Measurements from ENCODE around the gene GZMH. TPM values are rescaled to one million over a fixed set of nuclear protein-coding genes. Genes with fewer than 3 reads are reported as not detected.
"Not testable (repeated sequence)": the region's sequence is repeated elsewhere in the genome, so short reads cannot be mapped to it uniquely, and the experiment has no call there.

GZMH gene
- total RNA-seq, 1 donor from 2014 or later: not detected

GRCh38 chr14:24597403-24597802 lies 12.1 kb downstream of the GZMH start:
- no peaks in the 10 kb centered on the region for H3K79me2 ChIP-seq (ENCODE audit: insufficient read depth, low read length)
- Mint-ChIP-seq H3K36me3 (ENCODE audit: low read depth, unreplicated experiment) (no peaks in the 10 kb centered on the region), H3K9me3 (ENCODE audit: unreplicated experiment) (peaks cover 7% of the 10 kb centered on the region), H3K4me3 (ENCODE audit: unreplicated experiment) (no peak overlapping the region), H3K4me1 (ENCODE audit: low read depth, unreplicated experiment) (no peaks in the 10 kb centered on the region), H3K27me3 (ENCODE audit: low read depth, unreplicated experiment) (peaks cover 4% of the 10 kb centered on the region), H3K27ac (ENCODE audit: unreplicated experiment) (no peak overlapping the region)
- DNase-seq (ENCODE audit: low read depth) (no peak), FAIRE-seq (peak; percentile 9)
- no peak overlapping the region for H3K9ac ChIP-seq (ENCODE audit: low read length)
- no peak overlapping the region for H2AFZ ChIP-seq (ENCODE audit: low read depth, low read length)
- no peaks in the 10 kb centered on the region for H4K20me1 ChIP-seq (ENCODE audit: insufficient read depth, low read length)
- H3K4me2 ChIP-seq (ENCODE audit: low read length): no peak overlapping the region
- H3K36me3 ChIP-seq (ENCODE audit: insufficient read depth, low read length): no peaks in the 10 kb centered on the region
- TF ChIP-seq EZH2 (IDR thresholded peaks at IDR 0.05; ENCODE audit: insufficient read depth, low read length) (no peak), CTCF (IDR thresholded peaks at IDR 0.05; ENCODE audit: insufficient read depth, low read depth, low read length) (no peak)
- H3K27me3 ChIP-seq (ENCODE audit: insufficient read depth, low read length): no peaks in the 10 kb centered on the region
- no peak overlapping the region for H3K27ac ChIP-seq (ENCODE audit: low read depth, low read length)
- no peaks in the 10 kb centered on the region for H3K4me1 ChIP-seq (ENCODE audit: insufficient read depth, low read length)
- H3K4me3 ChIP-seq (ENCODE audit: insufficient read depth, low read depth, low read length): no peak overlapping the region
- H3K9me3 ChIP-seq (ENCODE audit: insufficient read depth, low read depth, low read length): peaks cover 5% of the 10 kb centered on the region

- no peak for TF ChIP-seq EZH2 (IDR thresholded peaks at IDR 0.05; ENCODE audit: insufficient read depth, low read length)
- no peak for TF ChIP-seq CTCF (IDR thresholded peaks at IDR 0.05; ENCODE audit: insufficient read depth, low read depth, low read length)
- H3K79me2 ChIP-seq (ENCODE audit: insufficient read depth, low read length): no peaks in the 10 kb centered on the region
- FAIRE-seq (no peak), DNase-seq (ENCODE audit: low read depth) (no peak)
- Mint-ChIP-seq H3K4me3 (ENCODE audit: unreplicated experiment) (no peak overlapping the region), H3K27me3 (ENCODE audit: low read depth, unreplicated experiment) (peaks cover 5% of the 10 kb centered on the region), H3K27ac (ENCODE audit: unreplicated experiment) (no peak overlapping the region), H3K4me1 (ENCODE audit: low read depth, unreplicated experiment) (no peaks in the 10 kb centered on the region), H3K9me3 (ENCODE audit: unreplicated experiment) (peaks cover 4% of the 10 kb centered on the region), H3K36me3 (ENCODE audit: low read depth, unreplicated experiment) (no peaks in the 10 kb centered on the region)
- no peak overlapping the region for H2AFZ ChIP-seq (ENCODE audit: low read depth, low read length)
- H3K4me3 ChIP-seq (ENCODE audit: insufficient read depth, low read depth, low read length): no peak overlapping the region
- H3K9ac ChIP-seq (ENCODE audit: low read length): no peak overlapping the region
- H3K27ac ChIP-seq (ENCODE audit: low read depth, low read length): no peak overlapping the region
- no peak overlapping the region for H3K4me2 ChIP-seq (ENCODE audit: low read length)
- peaks cover 3% of the 10 kb centered on the region for H3K9me3 ChIP-seq (ENCODE audit: insufficient read depth, low read depth, low read length)
- no peaks in the 10 kb centered on the region for H3K27me3 ChIP-seq (ENCODE audit: insufficient read depth, low read length)
- H4K20me1 ChIP-seq (ENCODE audit: insufficient read depth, low read length): no peaks in the 10 kb centered on the region
- H3K36me3 ChIP-seq (ENCODE audit: insufficient read depth, low read length): no peaks in the 10 kb centered on the region
- H3K4me1 ChIP-seq (ENCODE audit: insufficient read depth, low read length): no peaks in the 10 kb centered on the region
Measured at GRCh38 chr14:24595073-24595808, 14.2 kb downstream of the GZMH start.

GRCh38 chr14:24591004-24591403 lies 18.5 kb downstream of the GZMH start:
- H3K9me3 Mint-ChIP-seq (ENCODE audit: unreplicated experiment); FAIRE-seq; H3K4me3 ChIP-seq (ENCODE audit: insufficient read depth, low read depth, low read length); H3K4me1 Mint-ChIP-seq (ENCODE audit: low read depth, unreplicated experiment); H3K4me3 Mint-ChIP-seq (ENCODE audit: unreplicated experiment); H3K27ac ChIP-seq (ENCODE audit: low read depth, low read length); H3K27me3 ChIP-seq (ENCODE audit: insufficient read depth, low read length); H2AFZ ChIP-seq (ENCODE audit: low read depth, low read length); H3K79me2 ChIP-seq (ENCODE audit: insufficient read depth, low read length); H3K27me3 Mint-ChIP-seq (ENCODE audit: low read depth, unreplicated experiment); H3K9ac ChIP-seq (ENCODE audit: low read length); DNase-seq (ENCODE audit: low read depth); H3K4me2 ChIP-seq (ENCODE audit: low read length); H3K4me1 ChIP-seq (ENCODE audit: insufficient read depth, low read length); H4K20me1 ChIP-seq (ENCODE audit: insufficient read depth, low read length); H3K27ac Mint-ChIP-seq (ENCODE audit: unreplicated experiment); H3K36me3 Mint-ChIP-seq (ENCODE audit: low read depth, unreplicated experiment); H3K9me3 ChIP-seq (ENCODE audit: insufficient read depth, low read depth, low read length); H3K36me3 ChIP-seq (ENCODE audit: insufficient read depth, low read length): not testable (repeated sequence)

GRCh38 chr14:24584402-24584801 lies 25.1 kb downstream of the GZMH start:
- not testable (repeated sequence) for FAIRE-seq; DNase-seq (ENCODE audit: low read depth); H3K9me3 Mint-ChIP-seq (ENCODE audit: unreplicated experiment)

More at GRCh38 chr14:24584402-24584801, 25.1 kb downstream of the GZMH start:
- not testable (repeated sequence) for H3K9me3 ChIP-seq (ENCODE audit: insufficient read depth, low read depth, low read length); H3K4me2 ChIP-seq (ENCODE audit: low read length); H3K36me3 ChIP-seq (ENCODE audit: insufficient read depth, low read length); H3K9ac ChIP-seq (ENCODE audit: low read length); H3K27ac ChIP-seq (ENCODE audit: low read depth, low read length); H3K27me3 Mint-ChIP-seq (ENCODE audit: low read depth, unreplicated experiment); H3K4me1 ChIP-seq (ENCODE audit: insufficient read depth, low read length); H3K4me3 ChIP-seq (ENCODE audit: insufficient read depth, low read depth, low read length); H2AFZ ChIP-seq (ENCODE audit: low read depth, low read length); H3K4me3 Mint-ChIP-seq (ENCODE audit: unreplicated experiment); H3K4me1 Mint-ChIP-seq (ENCODE audit: low read depth, unreplicated experiment); H3K27ac Mint-ChIP-seq (ENCODE audit: unreplicated experiment); H3K79me2 ChIP-seq (ENCODE audit: insufficient read depth, low read length); H4K20me1 ChIP-seq (ENCODE audit: insufficient read depth, low read length); H3K27me3 ChIP-seq (ENCODE audit: insufficient read depth, low read length); H3K36me3 Mint-ChIP-seq (ENCODE audit: low read depth, unreplicated experiment)

Measured in astrocyte (in vitro differentiated cells and primary cell).